Esophagus squamous epithelium (tissue), 4 donors: ENCODE data around the gene KSR2.

Experiments used
- POLR2A ChIP-seq, 4 donors: fragments of 450-650 bp; IDR thresholded peaks; one replicate each; pipeline ENCODE4 v1.6.1; 2017; ENCODE audit warnings: antibody characterized with exemption in 4 of 4, mild to moderate bottlenecking in 4 of 4, moderate library complexity in 3 of 4
- TF ChIP-seq, protein P1 (sequence below), 6 experiments: fragments of 450-650 bp in 4 of 6; fragments of 200-600 bp in 2 of 6; sonication (generic) in 2 of 6; IDR thresholded peaks; one replicate each; pipeline ENCODE4 v1.5.1; 2016 to 2019; ENCODE audit warnings: antibody characterized with exemption in 6 of 6, mild to moderate bottlenecking in 4 of 6, moderate library complexity in 4 of 6

DNA sequence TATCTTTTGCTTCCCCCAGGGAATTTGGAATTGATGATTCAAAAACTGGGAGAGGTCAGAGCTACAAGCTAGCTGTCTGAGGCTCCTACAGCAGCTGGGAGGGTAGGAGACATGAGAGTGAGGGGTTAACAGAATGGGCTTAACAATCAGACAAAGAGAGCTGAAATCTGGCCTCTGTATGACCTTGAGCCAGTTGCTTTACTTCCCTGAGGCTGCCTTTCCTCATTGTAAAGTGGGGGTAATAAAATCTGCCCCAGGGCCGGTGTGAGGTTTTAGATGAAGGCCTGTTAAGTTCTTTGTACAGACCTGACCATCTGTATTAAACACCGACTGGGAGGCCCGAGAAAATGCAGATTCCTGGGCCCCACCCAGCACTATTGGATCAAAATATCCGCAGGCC, 443.0 kb downstream of the KSR2 start:
- TF ChIP-seq, protein P1, sequence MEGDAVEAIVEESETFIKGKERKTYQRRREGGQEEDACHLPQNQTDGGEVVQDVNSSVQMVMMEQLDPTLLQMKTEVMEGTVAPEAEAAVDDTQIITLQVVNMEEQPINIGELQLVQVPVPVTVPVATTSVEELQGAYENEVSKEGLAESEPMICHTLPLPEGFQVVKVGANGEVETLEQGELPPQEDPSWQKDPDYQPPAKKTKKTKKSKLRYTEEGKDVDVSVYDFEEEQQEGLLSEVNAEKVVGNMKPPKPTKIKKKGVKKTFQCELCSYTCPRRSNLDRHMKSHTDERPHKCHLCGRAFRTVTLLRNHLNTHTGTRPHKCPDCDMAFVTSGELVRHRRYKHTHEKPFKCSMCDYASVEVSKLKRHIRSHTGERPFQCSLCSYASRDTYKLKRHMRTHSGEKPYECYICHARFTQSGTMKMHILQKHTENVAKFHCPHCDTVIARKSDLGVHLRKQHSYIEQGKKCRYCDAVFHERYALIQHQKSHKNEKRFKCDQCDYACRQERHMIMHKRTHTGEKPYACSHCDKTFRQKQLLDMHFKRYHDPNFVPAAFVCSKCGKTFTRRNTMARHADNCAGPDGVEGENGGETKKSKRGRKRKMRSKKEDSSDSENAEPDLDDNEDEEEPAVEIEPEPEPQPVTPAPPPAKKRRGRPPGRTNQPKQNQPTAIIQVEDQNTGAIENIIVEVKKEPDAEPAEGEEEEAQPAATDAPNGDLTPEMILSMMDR (IDR thresholded peaks at IDR 0.05): no peak
- TF ChIP-seq POLR2A (IDR thresholded peaks at IDR 0.05): no peak
